OCI-LY7 (cell line): ENCODE measurements around the gene DERA. TPM values are rescaled to one million over a fixed set of nuclear protein-coding genes. Genes with fewer than 3 reads are reported as not detected.

Source experiments
- BruUV-seq: library from RNA; stranded (reverse); fragments of 400-500 nt; replicated peaks from 2 replicates; lab custom pipeline; 2021; lab: Mats Ljungman, UMichigan
- CTCF ChIA-PET: fragments of 300-600 bp; sonication (Branson Sonifier 250); formaldehyde crosslinking; loops from one replicate; lab custom pipeline; 2022; ENCODE audit warnings: antibody characterized with exemption; ENCODE audit not compliant: unreplicated experiment; lab: Charles Lee
- POLR2A ChIA-PET: fragments of 300-600 bp; sonication (Branson Sonifier 250); formaldehyde crosslinking; loops from one replicate; lab custom pipeline; 2022; ENCODE audit warnings: antibody characterized with exemption; lab: Charles Lee
- DNase-seq: peaks from one replicate; pipeline ENCODE4 v3.0.0-alpha.2; 2015; ENCODE audit warnings: low spot score
- H2AFZ ChIP-seq: fragments of 200-600 bp; sonication (generic), shearing (Covaris generic); 2 replicates; pipeline ENCODE4 v1.6.1; 2014; ENCODE audit warnings: mild to moderate bottlenecking, antibody characterized with exemption, low read length, moderate library complexity
- H3K27ac ChIP-seq: fragments of 200-600 bp; sonication (generic); 2 replicates; pipeline ENCODE4 v1.5.1; 2014; ENCODE audit warnings: mixed run types, low read depth, mild to moderate bottlenecking, moderate library complexity, low read length, inconsistent platforms; ENCODE audit not compliant: poor library complexity, severe bottlenecking
- H3K36me3 ChIP-seq: fragments of 200-600 bp; sonication (generic); 2 replicates; pipeline ENCODE4 v1.6.1; 2014; ENCODE audit warnings: mild to moderate bottlenecking, antibody characterized with exemption, low read length, moderate library complexity, mixed read lengths; ENCODE audit not compliant: insufficient read depth
- H3K4me1 ChIP-seq: fragments of 200-600 bp; sonication (generic); 2 replicates; pipeline ENCODE4 v1.5.1; 2014; ENCODE audit warnings: mild to moderate bottlenecking, low read length; ENCODE audit not compliant: insufficient read depth, poor library complexity, severe bottlenecking
- H3K4me2 ChIP-seq: fragments of 200-600 bp; sonication (generic); 2 replicates; pipeline ENCODE4 v1.6.1; 2014; ENCODE audit warnings: mild to moderate bottlenecking, low read length
- H3K4me3 ChIP-seq: fragments of 200-600 bp; sonication (generic); 2 replicates; pipeline ENCODE4 v1.5.1; 2014; ENCODE audit warnings: mild to moderate bottlenecking, low read depth, low read length; ENCODE audit not compliant: poor library complexity, severe bottlenecking
- H3K79me2 ChIP-seq: fragments of 200-600 bp; sonication (generic); 2 replicates; pipeline ENCODE4 v1.6.1; 2016; ENCODE audit warnings: low read depth, mild to moderate bottlenecking, low read length, moderate library complexity, mixed read lengths; ENCODE audit not compliant: insufficient read depth
- H3K9me2 ChIP-seq: fragments of 200-600 bp; sonication (generic); 2 replicates; pipeline ENCODE4 v1.6.1; 2016; ENCODE audit warnings: mild to moderate bottlenecking, low read length, mixed read lengths; ENCODE audit not compliant: insufficient read depth
- H3K9me3 ChIP-seq: fragments of 200-600 bp; sonication (generic); 2 replicates; pipeline ENCODE4 v1.6.1; 2014; ENCODE audit warnings: mild to moderate bottlenecking, mixed run types, low read length, mixed read lengths
- H4K20me1 ChIP-seq: fragments of 200-600 bp; sonication (generic); 2 replicates; pipeline ENCODE4 v1.6.1; 2014; ENCODE audit warnings: mild to moderate bottlenecking, antibody characterized with exemption, low read length, moderate library complexity, mixed read lengths; ENCODE audit not compliant: insufficient read depth
- CTCF ChIP-seq: fragments of 200-600 bp; sonication (generic); conservative IDR thresholded peaks from 2 replicates; pipeline ENCODE4 v1.5.1; 2014; ENCODE audit warnings: mild to moderate bottlenecking, antibody characterized with exemption, low read length, moderate library complexity, mixed read lengths
- EZH2phosphoT487 ChIP-seq: fragments of 200-600 bp; sonication (generic); IDR thresholded peaks from 2 replicates; pipeline ENCODE4 v1.6.1; 2018; ENCODE audit warnings: low read depth, borderline replicate concordance, mild to moderate bottlenecking, mixed run types, antibody characterized with exemption, low read length, moderate library complexity, mixed read lengths
- intact Hi-C: fragments of 100-400 bp; cut with micrococcal nuclease; formaldehyde crosslinking; loops from one replicate; pipeline ENCODE4 v1.10.0; 2022; ENCODE audit not compliant: unreplicated experiment
- total RNA-seq, 2 experiments: library from RNA; depleted of rRNA in 1 of 2; stranded (reverse); fragments of >200 nt in 1 of 2; shearing (Covaris generic) in 1 of 2; gene quantifications; 2 replicates each; pipeline ENCODE4 v1.2.3, GENCODE V29; 2014 to 2022

DERA gene
- total RNA-seq, 2 experiments from 2014 or later = 68.6 to 87.2 TPM

- peaks cover 7% of the 10 kb centered on the region for H3K4me1 ChIP-seq
- no peaks in the 10 kb centered on the region for H3K9me2 ChIP-seq
- H4K20me1 ChIP-seq = no peaks in the 10 kb centered on the region
- no peaks in the 10 kb centered on the region for H3K36me3 ChIP-seq
- BruUV-seq = no TSS peak
- H3K9me3 ChIP-seq = no peaks in the 10 kb centered on the region
- no peak overlapping the region for H3K4me2 ChIP-seq
- DNase-seq = no peak
- H3K27ac ChIP-seq = no peak overlapping the region
- H3K79me2 ChIP-seq = no peaks in the 10 kb centered on the region
- intact Hi-C loops = no loop called here
- H2AFZ ChIP-seq = no peak overlapping the region
- H3K4me3 ChIP-seq = no peak overlapping the region
- TF ChIP-seq CTCF (no peak), EZH2phosphoT487 (no peak)
- ChIA-PET POLR2A (interaction anchor here (1.1 kb wide), 1 partner anchor 297 kb away, joined by 3 read pairs; no protein-coding TSS in a partner anchor), CTCF (no interaction called here)
Observed at GRCh38 chr12:15862840-15863239, 48.3 kb upstream of the DERA start.

GRCh38 chr12:15863372-15863771, 47.8 kb upstream of the DERA start:
- ChIA-PET POLR2A (interaction anchor here (0.6 to 1.2 kb wide), 3 partner anchors 10 to 298 kb away, joined by 3 to 5 read pairs (median 3); no protein-coding TSS in a partner anchor), CTCF (no interaction called here)
- H3K4me2 ChIP-seq = no peak overlapping the region

More at GRCh38 chr12:15863372-15863771, 47.8 kb upstream of the DERA start:
- no peak for DNase-seq
- Histone ChIP-seq H2AFZ (no peak overlapping the region), H3K4me3 (no peak overlapping the region), H4K20me1 (no peaks in the 10 kb centered on the region), H3K79me2 (no peaks in the 10 kb centered on the region), H3K9me2 (no peaks in the 10 kb centered on the region), H3K9me3 (no peaks in the 10 kb centered on the region), H3K27ac (no peak overlapping the region), H3K4me1 (peaks cover 7% of the 10 kb centered on the region), H3K36me3 (no peaks in the 10 kb centered on the region)
- BruUV-seq = no TSS peak
- no peak for TF ChIP-seq EZH2phosphoT487
- TF ChIP-seq CTCF = no peak
- intact Hi-C loops = no loop called here
